ENCODE measurements around the gene TMEM117.
"Not testable (repeated sequence)": the region's sequence is repeated elsewhere in the genome, so short reads cannot be mapped to it uniquely, and the experiment has no call there.

TMEM117 gene

DNA sequence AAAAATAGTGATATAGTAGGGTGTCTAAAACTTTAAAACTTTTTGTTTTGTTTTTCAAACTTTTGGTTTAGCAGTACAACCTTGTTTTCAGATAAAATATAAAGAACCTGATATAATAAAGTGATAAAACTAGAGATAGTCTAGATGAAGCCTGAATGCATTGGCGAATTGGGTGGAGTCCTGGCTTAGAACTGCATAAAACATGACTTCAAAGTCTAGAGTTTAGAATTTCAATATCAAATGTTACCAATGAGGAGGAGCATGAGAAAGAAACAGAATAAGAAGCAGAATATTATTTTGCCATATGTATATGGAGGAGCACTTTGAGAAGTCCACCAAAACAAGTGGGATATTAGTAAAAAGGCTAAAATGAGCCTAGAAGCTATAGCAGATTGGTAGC is 263.6 kb downstream of the TMEM117 start:
- no peak for DNase-seq (ENCODE audit: low read depth in 2 of 2)

- DNase-seq (ENCODE audit: low read depth in 2 of 2): no peak
Measured at GRCh38 chr12:44100264-44100663, 264.4 kb downstream of the TMEM117 start.

GRCh38 chr12:44101475-44101874 is 265.6 kb downstream of the TMEM117 start:
- DNase-seq (ENCODE audit: low read depth in 2 of 2): no peak

- DNase-seq (ENCODE audit: low read depth in 2 of 2): no peak
Measured at GRCh38 chr12:44114906-44115305, 279.0 kb downstream of the TMEM117 start.

DNA sequence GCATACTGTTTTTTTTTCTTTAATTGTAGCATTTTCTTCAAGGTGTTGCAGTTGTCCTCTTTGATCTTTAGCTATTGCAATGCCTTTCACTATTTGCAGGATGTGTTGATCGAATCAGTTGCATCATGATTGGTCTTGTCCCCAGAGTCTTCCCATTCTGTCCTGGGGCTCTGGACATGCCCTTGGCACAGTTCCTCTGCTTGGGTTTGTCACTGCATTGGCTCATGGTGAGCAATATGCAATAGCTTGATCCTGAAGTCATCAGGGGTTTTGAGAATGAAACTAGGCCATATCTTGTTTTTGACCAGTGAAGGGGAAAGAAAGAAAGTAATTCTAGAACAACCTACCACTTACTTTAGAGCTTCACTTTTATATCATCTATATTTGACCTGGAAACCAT is 281.5 kb downstream of the TMEM117 start:
- DNase-seq (ENCODE audit: low read depth in 2 of 2): no peak

GRCh38 chr12:44118946-44119345 is 283.1 kb downstream of the TMEM117 start:
- no peak for DNase-seq (ENCODE audit: low read depth in 2 of 2)

DNA sequence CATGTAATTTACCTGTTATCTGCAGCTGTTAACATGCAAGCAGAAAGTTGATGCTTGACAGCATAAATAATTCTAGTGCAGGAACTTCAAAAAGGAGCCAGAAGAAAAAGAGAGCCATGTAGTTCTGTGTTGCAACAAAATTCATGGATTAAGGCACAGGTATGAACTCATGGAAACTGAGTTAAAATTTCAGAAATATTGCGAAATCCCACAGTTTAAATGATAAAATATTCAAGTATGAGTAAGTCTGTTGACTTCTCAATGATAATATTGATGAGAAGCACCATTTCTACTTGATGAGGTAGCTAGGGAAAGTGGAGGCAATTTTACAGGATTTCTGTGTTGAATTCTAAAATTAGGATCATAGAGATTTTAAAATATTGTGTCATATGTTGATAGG is 290.9 kb downstream of the TMEM117 start:
- no peak for DNase-seq (ENCODE audit: low read depth in 2 of 2)

DNA sequence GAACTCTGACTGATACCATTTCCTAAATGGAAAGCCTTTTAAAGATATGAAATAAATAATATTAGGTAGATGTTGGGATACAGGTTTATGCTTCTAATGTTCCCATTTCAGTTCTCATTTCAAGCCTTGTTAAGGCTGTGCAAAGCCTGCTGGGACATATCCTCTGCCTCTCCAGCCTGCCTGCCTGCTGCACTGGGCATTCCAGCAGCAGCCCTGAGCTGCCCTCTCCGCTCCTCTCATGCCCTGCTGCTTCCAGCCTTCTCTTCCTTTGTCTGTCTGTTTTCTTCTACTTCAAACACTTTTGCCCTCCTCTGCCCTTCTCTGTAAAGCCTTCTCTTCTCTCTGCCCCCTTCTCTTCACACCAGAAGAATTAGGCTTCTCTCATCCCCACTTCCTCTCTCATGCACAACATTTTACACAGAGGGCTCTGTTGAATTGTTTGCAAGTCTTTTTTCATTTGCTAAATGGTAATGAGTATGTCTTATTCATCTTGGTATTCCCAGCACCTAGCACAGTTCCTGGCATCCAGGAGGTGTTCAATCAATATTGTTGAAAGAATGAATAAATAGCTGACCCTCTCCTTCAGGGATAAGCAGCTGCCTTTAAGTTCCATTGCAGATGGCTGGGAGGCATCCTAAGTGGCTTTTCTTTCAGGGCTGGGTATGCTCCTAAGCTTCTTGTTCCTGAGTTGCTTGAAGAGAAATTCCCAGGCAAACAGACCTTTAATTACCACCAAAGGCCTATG is 292.3 kb downstream of the TMEM117 start:
- no peak for DNase-seq (ENCODE audit: low read depth in 2 of 2)

DNA sequence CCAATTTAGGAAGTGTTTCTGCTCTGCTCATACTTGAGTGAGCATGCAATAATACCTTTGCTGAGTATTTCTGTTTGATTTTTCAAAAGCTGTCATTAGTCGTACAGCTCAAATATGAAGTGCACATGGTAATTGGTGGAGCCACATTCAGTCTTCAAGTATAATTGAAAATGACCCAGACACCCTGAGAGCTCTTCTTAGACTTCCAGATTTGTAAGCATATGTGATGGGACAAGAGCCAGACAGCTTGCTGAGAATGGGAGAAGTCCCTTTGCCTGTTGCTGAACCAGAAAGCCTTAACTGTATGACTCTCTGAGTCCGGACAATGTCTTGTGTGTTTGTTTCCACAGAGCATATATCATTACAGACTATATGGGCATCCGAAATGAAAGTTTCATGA is 307.3 kb downstream of the TMEM117 start:
- DNase-seq (ENCODE audit: low read depth in 2 of 2): no peak

- DNase-seq (ENCODE audit: low read depth in 2 of 2): no peak
Measured at GRCh38 chr12:44148936-44149335, 313.1 kb downstream of the TMEM117 start.

DNA sequence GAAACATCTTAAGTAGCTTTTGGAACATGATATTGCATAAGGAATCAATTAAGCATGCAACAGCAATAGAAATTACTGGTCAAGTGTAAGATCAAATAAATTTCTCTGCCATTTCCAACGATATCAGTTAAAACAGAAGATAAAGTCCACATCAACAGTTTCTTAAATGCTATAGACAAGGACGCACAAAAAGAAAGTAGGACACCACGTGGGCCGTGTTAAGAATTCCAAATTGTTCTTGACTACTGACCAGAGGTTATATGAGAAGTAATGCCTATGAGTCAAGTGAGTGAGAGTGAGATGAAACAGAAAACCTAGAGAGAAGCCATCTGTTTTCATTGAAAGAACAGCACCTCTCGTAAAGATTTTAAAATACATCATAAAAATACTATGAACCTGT is 318.2 kb downstream of the TMEM117 start:
- no peak for DNase-seq (ENCODE audit: low read depth in 2 of 2)

GRCh38 chr12:44155358-44155757 is 319.5 kb downstream of the TMEM117 start:
- DNase-seq (ENCODE audit: low read depth in 2 of 2): no peak

GRCh38 chr12:44157359-44157758 is 321.5 kb downstream of the TMEM117 start:
- no peak for DNase-seq (ENCODE audit: low read depth in 2 of 2)

GRCh38 chr12:44158746-44159145 is 322.9 kb downstream of the TMEM117 start:
- DNase-seq (ENCODE audit: low read depth in 2 of 2): no peak

- no peak for DNase-seq (ENCODE audit: low read depth in 2 of 2)
Measured at GRCh38 chr12:44159216-44159615, 323.3 kb downstream of the TMEM117 start.

GRCh38 chr12:44159862-44160261 is 324.0 kb downstream of the TMEM117 start:
- no peak for DNase-seq (ENCODE audit: low read depth in 2 of 2)

DNA sequence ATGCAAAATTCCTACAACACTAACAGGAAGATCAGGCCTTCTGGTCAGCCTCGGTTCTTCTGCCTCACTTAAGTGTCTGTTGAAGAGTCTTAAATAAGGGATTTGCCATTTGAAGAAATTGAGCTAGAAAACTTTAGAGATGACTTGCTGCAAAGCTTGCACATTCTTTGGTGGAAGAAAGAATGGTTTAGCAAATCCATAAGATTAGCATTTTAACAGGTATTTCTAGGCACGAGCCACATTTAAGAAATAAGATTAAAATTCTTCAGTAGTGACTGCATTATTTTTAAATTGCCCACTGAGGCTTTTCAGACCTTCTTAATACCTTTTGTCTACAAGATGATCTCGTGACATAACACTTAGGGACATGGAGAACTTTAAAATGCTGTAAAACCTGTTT is 327.1 kb downstream of the TMEM117 start:
- no peak for DNase-seq (ENCODE audit: low read depth in 2 of 2)

DNA sequence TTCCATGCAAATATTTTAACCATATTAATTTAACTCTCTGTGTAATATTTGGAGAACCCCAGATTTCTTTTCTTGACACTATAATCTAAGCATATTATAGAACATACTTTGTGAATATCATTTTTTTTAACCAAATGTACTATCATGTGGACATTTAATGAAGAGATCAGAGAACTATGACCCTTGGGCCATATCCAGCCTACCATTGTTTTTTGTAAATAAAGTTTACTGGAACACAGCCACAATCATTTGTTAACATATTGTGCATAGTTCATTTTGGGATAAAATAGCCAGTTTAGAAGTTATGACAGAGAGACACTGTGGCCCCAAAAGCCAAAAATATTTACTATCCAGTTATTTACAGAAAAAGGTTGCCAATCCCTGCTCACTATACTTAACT is 338.2 kb downstream of the TMEM117 start:
- DNase-seq (ENCODE audit: low read depth in 2 of 2): no peak

- no peak for DNase-seq (ENCODE audit: low read depth in 2 of 2)
Measured at GRCh38 chr12:44184499-44185206, 348.8 kb downstream of the TMEM117 start.

DNA sequence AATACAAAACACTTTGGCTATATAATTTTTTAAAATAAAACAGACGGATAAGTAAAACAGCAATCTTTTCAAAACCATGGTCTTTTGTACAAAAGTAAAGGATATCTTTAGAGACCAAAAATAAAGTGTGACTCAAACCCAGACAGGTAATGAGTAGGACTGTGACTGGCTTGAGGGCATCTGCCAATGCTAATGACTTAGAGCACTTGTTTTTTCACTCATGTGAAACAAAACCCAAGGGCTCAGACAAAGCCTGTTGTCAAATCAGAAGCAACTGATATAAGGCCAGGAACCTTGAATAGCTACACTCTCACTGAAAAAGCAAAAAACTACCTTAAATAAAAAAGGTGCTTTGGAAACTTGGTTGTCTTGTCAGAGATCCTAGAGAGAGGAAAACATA is 357.4 kb downstream of the TMEM117 start:
- DNase-seq (ENCODE audit: low read depth in 2 of 2): no peak

DNA sequence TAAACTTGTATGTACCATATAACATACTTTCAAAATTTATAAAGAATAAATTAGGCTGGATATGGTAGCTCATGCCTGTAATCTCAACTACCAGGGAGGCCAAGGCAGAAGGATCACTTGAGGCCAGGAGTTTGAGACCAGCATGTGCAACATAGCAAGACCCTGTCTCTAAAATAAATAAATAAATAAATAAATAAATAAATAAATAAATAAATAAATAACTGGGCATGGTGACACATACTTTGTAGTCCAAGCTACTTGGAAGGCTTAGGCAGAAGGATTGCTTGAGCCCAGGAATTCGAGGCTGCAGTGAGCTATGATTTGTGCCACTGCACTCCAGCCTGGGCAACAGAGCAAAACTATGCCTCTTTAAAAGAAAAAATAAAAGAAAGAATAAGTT is 359.8 kb downstream of the TMEM117 start:
- DNase-seq (ENCODE audit: low read depth in 2 of 2): not testable (repeated sequence)

GRCh38 chr12:44206045-44206444 is 370.2 kb downstream of the TMEM117 start:
- no peak for DNase-seq (ENCODE audit: low read depth in 2 of 2)

DNA sequence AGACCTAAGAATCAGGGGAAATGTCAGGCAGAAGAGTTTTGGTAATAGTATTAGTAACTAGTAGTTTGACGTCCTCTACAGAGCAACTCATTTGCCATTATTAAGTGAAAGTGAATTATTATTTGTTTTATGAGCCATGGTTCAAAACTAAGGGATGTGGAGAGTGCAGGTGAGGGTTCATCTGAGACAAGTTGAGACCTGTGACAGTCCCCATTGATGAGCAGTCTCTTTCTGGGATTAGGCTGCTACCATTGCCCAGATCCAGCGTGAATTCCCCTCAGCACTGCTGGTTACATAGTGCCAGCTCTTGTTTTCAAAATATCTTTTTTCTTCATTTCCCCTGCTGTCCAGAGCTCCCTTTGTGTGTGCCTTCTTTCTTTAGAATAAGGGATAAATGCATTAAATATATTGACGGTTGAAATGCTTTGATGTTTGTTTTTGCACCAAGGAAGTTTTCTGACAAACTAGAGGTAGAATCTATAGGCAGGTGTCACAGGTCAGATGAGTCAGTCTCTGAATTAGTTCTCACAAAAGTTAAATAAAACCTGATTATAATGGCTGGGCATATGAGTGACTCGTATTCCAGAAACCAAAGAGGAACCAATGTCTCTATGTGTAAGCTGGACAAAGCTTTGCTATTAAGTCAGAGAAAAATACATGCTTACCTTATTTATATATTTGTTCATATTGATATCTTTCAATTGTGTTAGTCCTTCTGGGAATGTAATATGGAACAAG is 381.4 kb downstream of the TMEM117 start:
- no peak for DNase-seq (ENCODE audit: low read depth in 2 of 2)
